HEK293 (cell line): Measurements from ENCODE around the gene NHLRC2.

Experiments used
- CTCF ChIP-seq: fragments of 450-650 bp; formaldehyde crosslinking; IDR thresholded peaks from 2 replicates; pipeline ENCODE4 v1.5.1; 2016; ENCODE audit warnings: missing biosample characterization, missing genetic modification characterization
- KLF10 ChIP-seq: fragments of 450-650 bp; IDR thresholded peaks from 2 replicates; pipeline ENCODE4 v1.5.1; 2018; ENCODE audit warnings: missing biosample characterization, mild to moderate bottlenecking, missing genetic modification characterization
- OVOL3 ChIP-seq: fragments of 450-650 bp; formaldehyde crosslinking; IDR thresholded peaks from 2 replicates; pipeline ENCODE4 v1.5.1; 2016; ENCODE audit warnings: missing biosample characterization, missing genetic modification characterization
- REST ChIP-seq: fragments of 450-650 bp; formaldehyde crosslinking; IDR thresholded peaks from 2 replicates; pipeline ENCODE4 v1.5.1; 2016; ENCODE audit warnings: missing biosample characterization, missing genetic modification characterization
- TCF7L2 ChIP-seq: IDR thresholded peaks from 2 replicates; pipeline ENCODE4 v1.6.1; 2011; ENCODE audit warnings: low read depth, mild to moderate bottlenecking, inconsistent platforms, low read length, moderate library complexity, borderline replicate concordance
- ZBTB7A ChIP-seq: fragments of 450-650 bp; formaldehyde crosslinking; IDR thresholded peaks from 2 replicates; pipeline ENCODE4 v1.5.1; 2016; ENCODE audit warnings: low read depth, missing biosample characterization, missing genetic modification characterization

GRCh38 chr10:113915540-113915939 lies 61.1 kb downstream of the NHLRC2 start:
- no peak for TF ChIP-seq ZBTB7A
- TF ChIP-seq REST (tag by site-specific recombination), result no peak
- TF ChIP-seq TCF7L2, result no peak
- no peak for TF ChIP-seq KLF10
- TF ChIP-seq CTCF (tag by site-specific recombination), result no peak
- TF ChIP-seq OVOL3 (tag by site-specific recombination), result no peak
